ENCODE measurements around the gene EFNB3. TPM values are rescaled to one million over a fixed set of nuclear protein-coding genes. Genes with fewer than 3 reads are reported as not detected.

EFNB3 gene
- total RNA-seq, 4 donors from 2014 or later: 6.2 to 9.2 (median 9.0) TPM

DNA sequence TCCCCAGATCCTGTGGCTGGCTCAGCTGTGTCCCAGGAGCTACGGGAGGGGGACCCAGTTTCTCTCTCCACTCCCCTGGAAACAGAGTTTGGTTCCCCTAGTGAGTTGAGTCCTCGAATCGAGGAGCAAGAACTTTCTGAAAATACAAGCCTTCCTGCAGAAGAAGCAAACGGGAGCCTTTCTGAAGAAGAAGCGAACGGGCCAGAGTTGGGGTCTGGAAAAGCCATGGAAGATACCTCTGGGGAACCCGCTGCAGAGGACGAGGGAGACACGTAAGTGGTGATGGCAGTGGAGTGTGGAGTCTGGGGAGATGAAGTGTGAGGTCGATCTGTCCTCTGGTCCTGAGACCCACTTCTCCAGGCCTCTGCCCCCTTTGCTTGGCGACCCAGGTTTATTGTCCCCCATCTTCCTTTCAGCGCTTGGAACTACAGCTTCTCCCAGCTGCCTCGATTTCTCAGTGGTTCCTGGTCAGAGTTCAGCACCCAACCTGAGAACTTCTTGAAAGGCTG is 16.1 kb upstream of the EFNB3 start:
- TF ChIP-seq EP300 (IDR thresholded peaks at IDR 0.05) (no peak), POLR2AphosphoS5 (IDR thresholded peaks at IDR 0.05) (no peak), POLR2A (IDR thresholded peaks at IDR 0.05) (no peak)
- TF ChIP-seq, protein P1, sequence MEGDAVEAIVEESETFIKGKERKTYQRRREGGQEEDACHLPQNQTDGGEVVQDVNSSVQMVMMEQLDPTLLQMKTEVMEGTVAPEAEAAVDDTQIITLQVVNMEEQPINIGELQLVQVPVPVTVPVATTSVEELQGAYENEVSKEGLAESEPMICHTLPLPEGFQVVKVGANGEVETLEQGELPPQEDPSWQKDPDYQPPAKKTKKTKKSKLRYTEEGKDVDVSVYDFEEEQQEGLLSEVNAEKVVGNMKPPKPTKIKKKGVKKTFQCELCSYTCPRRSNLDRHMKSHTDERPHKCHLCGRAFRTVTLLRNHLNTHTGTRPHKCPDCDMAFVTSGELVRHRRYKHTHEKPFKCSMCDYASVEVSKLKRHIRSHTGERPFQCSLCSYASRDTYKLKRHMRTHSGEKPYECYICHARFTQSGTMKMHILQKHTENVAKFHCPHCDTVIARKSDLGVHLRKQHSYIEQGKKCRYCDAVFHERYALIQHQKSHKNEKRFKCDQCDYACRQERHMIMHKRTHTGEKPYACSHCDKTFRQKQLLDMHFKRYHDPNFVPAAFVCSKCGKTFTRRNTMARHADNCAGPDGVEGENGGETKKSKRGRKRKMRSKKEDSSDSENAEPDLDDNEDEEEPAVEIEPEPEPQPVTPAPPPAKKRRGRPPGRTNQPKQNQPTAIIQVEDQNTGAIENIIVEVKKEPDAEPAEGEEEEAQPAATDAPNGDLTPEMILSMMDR (IDR thresholded peaks at IDR 0.05): no peak
- H3K9me3 ChIP-seq: no peaks in the 10 kb centered on the region
- no peaks in the 10 kb centered on the region for H3K27me3 ChIP-seq
- peak overlapping the region; percentile 46 for H3K27ac ChIP-seq
- H3K4me3 ChIP-seq: peak overlapping the region; percentile 81
- H3K36me3 ChIP-seq: no peaks in the 10 kb centered on the region
- no peak for DNase-seq (ENCODE audit: low spot score in 2 of 2)
- H3K4me1 ChIP-seq: peaks cover 33% of the 10 kb centered on the region
- 9% methylated on average over 13 of the region's 13 CpGs for WGBS

DNA sequence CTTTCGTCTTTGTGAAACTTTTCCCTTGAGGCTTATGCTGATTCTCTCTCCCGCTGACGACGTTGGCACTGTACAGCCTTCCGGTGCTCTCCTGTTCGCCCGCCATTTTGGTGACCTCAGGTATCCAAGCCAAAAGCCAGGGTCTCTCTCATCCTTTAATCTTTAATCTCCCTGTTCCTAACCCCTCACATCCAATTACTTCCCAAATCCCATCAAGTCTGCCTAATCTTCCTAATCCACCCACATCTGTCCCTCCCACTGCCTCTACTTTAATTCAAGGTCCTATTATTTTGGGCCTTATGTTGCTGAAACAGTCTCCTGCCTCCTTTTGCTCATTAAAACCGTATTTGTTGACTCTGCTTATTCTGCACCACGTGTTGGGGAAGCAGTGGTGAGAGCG is 9.4 kb upstream of the EFNB3 start:
- 94% methylated on average over 10 of the region's 10 CpGs for WGBS
- DNase-seq (ENCODE audit: low spot score in 2 of 2): no peak
- Histone ChIP-seq H3K27ac (no peak overlapping the region), H3K9me3 (no peaks in the 10 kb centered on the region), H3K4me3 (no peak overlapping the region), H3K36me3 (peaks cover 8% of the 10 kb centered on the region), H3K4me1 (no peaks in the 10 kb centered on the region), H3K27me3 (no peaks in the 10 kb centered on the region)
- TF ChIP-seq POLR2A (IDR thresholded peaks at IDR 0.05): no peak
- TF ChIP-seq POLR2AphosphoS5 (IDR thresholded peaks at IDR 0.05): no peak
- no peak for TF ChIP-seq EP300 (IDR thresholded peaks at IDR 0.05)
- TF ChIP-seq, protein P1 (IDR thresholded peaks at IDR 0.05): no peak

DNA sequence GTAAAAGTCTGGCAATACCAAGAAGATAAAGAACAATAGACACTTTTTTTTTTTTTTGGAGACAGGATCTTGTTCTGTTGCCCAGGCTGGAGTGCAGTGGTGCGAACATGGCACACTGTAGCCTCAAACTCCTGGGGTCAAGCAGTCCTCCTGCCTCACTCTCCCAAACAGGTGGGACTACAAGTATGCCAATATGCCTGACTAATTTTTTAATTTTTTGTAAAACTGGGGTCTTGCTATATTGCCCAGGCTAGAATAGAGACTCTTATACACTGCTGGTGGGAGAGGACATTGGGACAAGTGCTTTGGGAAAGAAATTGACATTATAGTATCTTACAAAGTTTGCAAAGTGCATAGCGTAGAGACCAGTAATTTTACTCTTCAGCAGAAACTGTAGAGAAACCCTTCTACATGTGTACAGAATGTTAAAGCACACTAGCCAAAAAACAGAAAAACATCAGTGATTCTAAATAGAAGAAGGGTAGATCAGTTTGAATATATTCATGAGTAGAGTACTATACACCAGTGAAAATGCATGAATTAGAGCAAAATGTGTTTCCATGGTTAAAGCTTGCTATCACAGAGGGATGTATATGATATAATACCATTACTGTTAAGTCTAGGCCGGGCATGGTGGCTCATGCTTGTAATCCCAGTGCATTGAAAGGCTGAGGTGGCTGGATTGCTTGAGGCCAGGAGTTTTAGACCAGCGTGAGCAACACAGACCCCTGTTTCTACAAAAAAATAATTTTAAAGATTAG is 7.0 kb upstream of the EFNB3 start:
- Histone ChIP-seq H3K27ac (no peak overlapping the region), H3K4me1 (no peaks in the 10 kb centered on the region), H3K36me3 (peaks cover 32% of the 10 kb centered on the region), H3K4me3 (no peak overlapping the region), H3K9me3 (no peaks in the 10 kb centered on the region), H3K27me3 (no peaks in the 10 kb centered on the region)
- DNase-seq (ENCODE audit: low spot score in 2 of 2): no peak
- TF ChIP-seq POLR2AphosphoS5 (IDR thresholded peaks at IDR 0.05) (no peak), EP300 (IDR thresholded peaks at IDR 0.05) (no peak), POLR2A (IDR thresholded peaks at IDR 0.05) (no peak)
- TF ChIP-seq, protein P1 (IDR thresholded peaks at IDR 0.05): no peak
- 98% methylated on average over 4 of the region's 4 CpGs for WGBS

DNA sequence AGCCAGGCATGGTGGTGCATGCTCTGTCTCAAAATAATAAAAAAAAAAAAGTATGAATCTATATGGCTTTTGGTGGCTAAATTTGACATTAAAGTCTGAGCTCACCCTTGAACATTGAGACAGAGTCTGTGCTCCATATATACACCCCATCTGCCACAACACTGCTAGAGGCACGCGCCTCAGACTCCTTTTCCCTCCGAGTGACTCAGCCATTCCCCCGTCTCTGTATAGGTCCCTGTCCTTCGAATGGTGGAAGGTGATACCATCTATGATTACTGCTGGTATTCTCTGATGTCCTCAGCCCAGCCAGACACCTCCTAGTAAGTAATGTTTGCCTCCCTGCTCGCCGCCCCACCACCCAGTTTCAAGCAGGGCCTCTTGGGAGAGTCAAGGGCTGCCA is 4.5 kb upstream of the EFNB3 start:
- Histone ChIP-seq H3K27me3 (peaks cover 20% of the 10 kb centered on the region), H3K9me3 (no peaks in the 10 kb centered on the region), H3K36me3 (peaks cover 28% of the 10 kb centered on the region), H3K27ac (no peak overlapping the region), H3K4me1 (peaks cover 20% of the 10 kb centered on the region), H3K4me3 (no peak overlapping the region)
- no peak for DNase-seq (ENCODE audit: low spot score in 2 of 2)
- TF ChIP-seq POLR2A (IDR thresholded peaks at IDR 0.05) (no peak), EP300 (IDR thresholded peaks at IDR 0.05) (no peak), POLR2AphosphoS5 (IDR thresholded peaks at IDR 0.05) (no peak)
- TF ChIP-seq, protein P1 (IDR thresholded peaks at IDR 0.05): no peak
- WGBS: 91% methylated on average over 7 of the region's 7 CpGs

DNA sequence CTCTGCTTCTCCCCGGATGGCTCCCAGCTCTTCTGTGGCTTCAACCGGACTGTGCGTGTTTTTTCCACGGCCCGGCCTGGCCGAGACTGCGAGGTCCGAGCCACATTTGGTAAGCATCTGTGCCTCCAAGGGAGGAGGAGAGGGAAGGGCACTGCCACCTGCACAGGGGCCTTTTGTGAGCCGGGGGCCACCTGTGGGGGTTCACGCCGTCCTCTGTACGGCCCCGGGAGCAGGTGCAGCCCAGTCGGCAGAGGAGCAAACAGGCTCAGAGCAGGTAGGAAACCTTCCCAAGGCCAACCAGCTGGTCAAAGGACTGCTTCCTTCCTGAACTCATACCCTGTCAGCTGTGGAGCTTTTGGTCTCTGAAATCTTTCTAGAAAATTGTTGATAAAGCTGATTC is 3.3 kb upstream of the EFNB3 start:
- WGBS: 97% methylated on average over 13 of the region's 14 CpGs
- Histone ChIP-seq H3K27ac (no peak overlapping the region), H3K9me3 (no peaks in the 10 kb centered on the region), H3K36me3 (peaks cover 24% of the 10 kb centered on the region), H3K4me3 (no peak overlapping the region), H3K4me1 (peaks cover 20% of the 10 kb centered on the region), H3K27me3 (peaks cover 27% of the 10 kb centered on the region)
- TF ChIP-seq POLR2A (IDR thresholded peaks at IDR 0.05): no peak
- no peak for TF ChIP-seq EP300 (IDR thresholded peaks at IDR 0.05)
- no peak for TF ChIP-seq POLR2AphosphoS5 (IDR thresholded peaks at IDR 0.05)
- TF ChIP-seq, protein P1 (IDR thresholded peaks at IDR 0.05): no peak
- DNase-seq (ENCODE audit: low spot score in 2 of 2): no peak

Data from suprapubic skin (tissue), 4 donors.